Measurements from ENCODE around the gene SZT2. TPM values are rescaled to one million over a fixed set of nuclear protein-coding genes. Genes with fewer than 3 reads are reported as not detected.

The SZT2 gene
- 7.1 and 10.5 TPM in 2 replicates for total RNA-seq (2014; rRNA removed; shearing (Covaris generic))
- polyA plus RNA-seq (2015; cell fraction: cytosol; rRNA removed): 13.9 and 38.8 TPM in 2 replicates
- polyA plus RNA-seq (2015; cell fraction: nucleus; rRNA removed): 68.9 and 75.0 TPM in 2 replicates

DNA sequence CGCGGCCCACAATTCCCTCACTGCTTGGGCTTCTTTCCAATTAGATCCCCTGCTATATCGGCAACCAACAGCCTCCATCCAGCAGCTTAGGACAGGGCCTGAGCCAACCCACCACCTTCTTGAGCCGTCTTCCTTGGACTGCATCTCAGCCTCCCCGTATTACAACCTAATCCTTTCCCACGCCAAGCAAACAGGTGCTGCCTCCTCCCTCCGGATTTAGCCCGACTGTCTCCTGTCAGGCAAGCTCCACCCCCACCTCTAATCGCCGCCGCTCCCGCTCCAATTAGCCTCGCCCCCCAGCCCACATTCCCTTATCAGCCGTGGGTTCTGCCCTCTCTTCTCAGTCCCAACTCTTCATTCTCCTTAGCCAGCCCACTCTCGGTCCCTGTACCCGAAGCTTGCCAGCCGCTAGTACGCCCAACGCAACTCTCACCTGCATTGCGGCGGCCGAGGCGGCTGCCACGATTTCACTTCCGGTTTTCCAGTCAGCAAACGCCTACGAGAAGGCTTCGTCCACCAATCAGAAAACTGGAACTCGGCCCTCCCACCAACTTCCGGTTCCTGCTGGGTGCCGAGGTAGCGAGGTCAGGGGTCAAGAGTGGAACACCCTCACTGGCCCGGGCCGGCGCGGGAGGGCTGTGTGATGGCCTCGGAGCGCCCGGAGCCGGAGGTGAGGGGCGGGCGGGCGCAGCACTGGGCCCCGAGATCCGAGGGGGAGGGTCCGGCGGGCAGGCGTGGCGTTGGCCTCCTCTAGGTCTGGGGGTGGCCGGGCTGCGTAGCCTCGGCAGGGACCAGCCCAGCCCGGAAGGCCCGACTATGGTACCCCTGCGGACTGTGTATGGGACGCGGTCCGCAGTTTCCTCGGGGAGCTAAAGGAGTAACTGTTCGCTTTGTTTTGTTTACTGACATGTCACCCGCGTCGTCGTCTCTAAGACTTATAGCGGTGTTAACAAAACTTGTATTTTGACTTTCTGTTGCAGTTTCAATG, at the start of gene SZT2, which contains the start of gene MED8:
TSS of gene SZT2 (plus strand) at position 574 of the 988 bp plus-strand sequence. CDS start at position 644, 70 bp downstream.
TSS of gene MED8 (minus strand) at position 475 of the 988 bp plus-strand sequence. CDS start at position 439, 36 bp downstream.
- in situ Hi-C loops (cut with HindIII; ENCODE audit: low pct_unique_long_range_greater_than_20kb, low sequenced_read_pairs): no loop called here
- peak; percentile 92 for DNase-seq (ENCODE audit: low read depth, low spot score)

DNA sequence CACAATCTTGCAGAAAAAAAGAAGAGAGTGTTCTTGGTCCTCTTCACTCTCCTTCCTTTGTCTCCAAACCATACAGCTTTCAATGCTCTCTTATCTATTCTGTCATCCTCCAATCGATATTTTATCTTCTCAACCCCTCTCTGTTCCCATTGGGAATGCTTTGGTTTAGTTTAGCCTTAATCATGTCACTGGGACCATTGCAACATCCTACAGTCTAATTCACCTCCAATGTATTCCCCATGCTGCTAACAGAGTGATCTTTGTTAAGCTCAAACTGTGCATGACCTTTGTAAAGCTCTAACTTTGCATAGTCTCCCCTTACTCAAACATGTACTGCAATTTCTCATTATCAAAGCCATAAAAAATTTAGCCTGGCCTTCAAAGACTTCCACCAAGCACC, 49.1 kb upstream of the SZT2 start:
- in situ Hi-C loops (cut with HindIII; ENCODE audit: low pct_unique_long_range_greater_than_20kb, low sequenced_read_pairs): no loop called here
- DNase-seq (ENCODE audit: low read depth, low spot score): peak; percentile 48

DNA sequence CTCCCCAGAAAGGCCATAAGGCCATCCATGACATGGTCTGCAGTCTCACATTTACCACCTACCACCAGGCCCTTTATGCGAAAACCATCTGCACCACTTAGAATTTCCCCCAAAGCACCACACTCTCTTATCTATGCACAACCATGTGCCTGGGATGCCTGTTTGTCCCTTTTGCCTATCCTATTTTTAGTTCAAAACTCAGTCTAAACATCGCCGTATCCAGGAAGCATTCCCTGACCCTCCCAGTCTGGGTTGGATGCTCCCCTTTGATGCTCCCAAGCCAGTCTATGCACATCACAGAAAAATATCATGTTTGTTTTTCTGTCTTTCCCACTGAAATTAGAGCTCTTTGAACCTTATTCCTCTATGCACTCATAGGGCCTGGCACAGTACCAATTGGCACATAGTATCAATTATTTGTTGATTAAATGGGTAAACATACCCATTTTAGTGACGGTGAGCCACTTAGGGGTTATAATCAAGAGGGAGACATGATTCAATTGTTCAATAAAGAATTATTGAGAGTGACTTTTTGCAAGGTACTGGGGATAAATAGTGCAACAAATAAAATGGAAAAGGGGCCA, 45.3 kb upstream of the SZT2 start:
- in situ Hi-C loops (cut with HindIII; ENCODE audit: low pct_unique_long_range_greater_than_20kb, low sequenced_read_pairs): no loop called here

DNA sequence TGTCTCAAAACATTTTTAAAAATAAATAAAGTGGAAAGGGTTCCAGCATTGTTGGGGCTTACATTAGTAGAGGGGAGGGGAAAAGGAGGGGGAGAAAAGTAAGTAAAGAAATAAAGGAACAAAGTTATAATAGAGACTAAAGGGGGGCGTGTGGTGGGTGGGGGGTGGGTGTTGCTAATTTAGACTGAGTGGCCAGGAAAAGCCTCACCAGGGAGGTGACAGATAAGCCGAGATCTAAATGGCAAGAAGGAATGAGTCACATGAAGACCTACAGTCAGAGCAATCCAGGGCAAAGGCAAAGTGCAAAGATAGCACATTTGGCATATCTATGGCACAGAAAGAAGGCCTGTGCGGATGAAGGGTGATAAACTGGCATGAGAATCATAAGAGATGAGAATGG, 44.6 kb upstream of the SZT2 start:
- in situ Hi-C loops (cut with HindIII; ENCODE audit: low pct_unique_long_range_greater_than_20kb, low sequenced_read_pairs): no loop called here
- DNase-seq (ENCODE audit: low read depth, low spot score): no peak

More for the DNA sequence above, 45.3 kb upstream of the SZT2 start:
- DNase-seq (ENCODE audit: low read depth, low spot score): no peak

GRCh38 chr1:43346636-43347035, 43.1 kb upstream of the SZT2 start:
- DNase-seq (ENCODE audit: low read depth, low spot score): no peak
- in situ Hi-C loops (cut with HindIII; ENCODE audit: low pct_unique_long_range_greater_than_20kb, low sequenced_read_pairs): no loop called here

DNA sequence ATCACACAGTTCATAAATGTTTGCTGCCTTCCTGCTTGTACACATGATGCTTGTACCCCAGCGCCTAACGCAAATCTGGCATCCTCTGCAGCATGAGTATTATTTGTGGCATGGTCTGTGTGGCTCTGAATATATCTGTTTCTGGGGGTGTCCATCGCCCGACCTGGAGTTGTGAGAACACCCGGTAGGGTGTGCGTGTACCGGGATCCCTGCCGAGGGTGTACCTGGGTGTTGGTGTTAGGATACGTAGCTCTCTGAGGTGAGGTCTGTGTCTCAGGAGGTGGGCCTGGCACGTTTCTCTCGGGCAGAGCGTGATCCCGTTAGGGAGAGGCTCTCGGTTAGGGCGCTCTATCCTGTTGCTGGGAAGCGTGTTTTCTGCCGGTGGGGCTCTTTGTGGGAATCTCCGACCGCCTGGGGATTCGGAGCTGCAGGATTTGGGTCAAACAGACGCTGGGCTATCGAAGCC, 41.3 kb upstream of the SZT2 start:
- no peak for DNase-seq (ENCODE audit: low read depth, low spot score)
- in situ Hi-C loops (cut with HindIII; ENCODE audit: low pct_unique_long_range_greater_than_20kb, low sequenced_read_pairs): no loop called here

- DNase-seq (ENCODE audit: low read depth, low spot score): peak; percentile 87
- in situ Hi-C loops (cut with HindIII; ENCODE audit: low pct_unique_long_range_greater_than_20kb, low sequenced_read_pairs): no loop called here
Observed at GRCh38 chr1:43348809-43349593, 40.7 kb upstream of the SZT2 start.

GRCh38 chr1:43349594-43350306, 39.9 kb upstream of the SZT2 start:
- in situ Hi-C loops (cut with HindIII; ENCODE audit: low pct_unique_long_range_greater_than_20kb, low sequenced_read_pairs): no loop called here
- DNase-seq (ENCODE audit: low read depth, low spot score): no peak

DNA sequence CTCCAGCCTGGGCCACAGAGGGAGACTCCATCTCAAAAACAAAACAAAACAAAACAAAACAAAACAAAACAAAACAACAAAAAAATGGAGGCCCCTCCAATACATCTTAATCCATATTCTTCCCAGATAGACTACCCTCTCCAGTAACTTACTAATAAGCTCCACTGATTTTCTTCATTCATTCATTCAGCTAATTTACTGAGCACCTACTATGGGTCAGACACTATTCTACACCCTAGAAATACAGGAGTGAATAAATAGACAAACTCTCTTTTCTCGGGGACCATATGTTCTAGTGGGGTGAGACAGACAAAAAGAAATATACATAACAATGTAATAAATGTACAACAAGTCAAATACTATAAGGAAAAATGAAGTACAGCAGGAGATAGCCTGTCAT, 38.7 kb upstream of the SZT2 start:
- in situ Hi-C loops (cut with HindIII; ENCODE audit: low pct_unique_long_range_greater_than_20kb, low sequenced_read_pairs): no loop called here

GRCh38 chr1:43351421-43352350, 38.0 kb upstream of the SZT2 start:
- in situ Hi-C loops (cut with HindIII; ENCODE audit: low pct_unique_long_range_greater_than_20kb, low sequenced_read_pairs): no loop called here
- no peak for DNase-seq (ENCODE audit: low read depth, low spot score)

More for the DNA sequence above, 38.7 kb upstream of the SZT2 start:
- no peak for DNase-seq (ENCODE audit: low read depth, low spot score)

DNA sequence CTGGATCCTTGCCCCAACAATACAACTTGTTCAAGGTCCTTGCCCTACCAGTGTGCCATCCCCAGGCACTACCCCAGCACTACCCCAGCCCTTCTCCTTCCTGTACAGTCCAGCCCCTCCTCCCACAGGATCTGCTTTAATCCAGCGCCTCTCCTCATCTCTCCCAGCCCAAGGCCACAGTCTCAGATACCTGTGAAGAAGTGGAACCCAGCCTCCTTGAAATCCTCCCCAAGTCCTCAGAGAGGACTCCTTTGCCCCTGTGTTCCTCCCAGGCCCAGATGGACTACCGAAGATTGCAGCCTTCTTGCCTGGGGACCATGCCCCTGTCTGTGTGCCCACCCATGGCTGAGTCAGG, 37.4 kb upstream of the SZT2 start:
- DNase-seq (ENCODE audit: low read depth, low spot score): no peak
- in situ Hi-C loops (cut with HindIII; ENCODE audit: low pct_unique_long_range_greater_than_20kb, low sequenced_read_pairs): no loop called here

- in situ Hi-C loops (cut with HindIII; ENCODE audit: low pct_unique_long_range_greater_than_20kb, low sequenced_read_pairs): no loop called here
- DNase-seq (ENCODE audit: low read depth, low spot score): no peak
Observed at GRCh38 chr1:43352881-43353280, 36.8 kb upstream of the SZT2 start.

DNA sequence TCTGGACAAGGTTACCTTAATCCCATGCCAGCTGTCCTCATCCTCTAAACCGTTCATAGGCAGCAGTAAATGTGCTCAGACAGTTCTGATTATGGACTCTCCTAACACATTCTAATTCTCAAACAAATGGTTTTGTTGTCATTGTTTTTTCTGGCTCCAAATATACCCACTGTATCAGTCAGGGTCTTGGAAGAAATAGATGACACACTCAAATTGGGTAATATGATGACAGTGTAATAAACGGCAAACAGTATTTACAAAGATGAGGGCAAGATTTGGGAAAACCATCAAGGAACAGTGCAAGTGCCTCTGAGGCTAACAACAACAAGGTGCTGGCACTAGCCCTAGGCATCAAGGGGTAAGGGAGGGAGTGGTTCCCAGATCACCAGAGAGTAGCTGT, 35.2 kb upstream of the SZT2 start:
- in situ Hi-C loops (cut with HindIII; ENCODE audit: low pct_unique_long_range_greater_than_20kb, low sequenced_read_pairs): no loop called here
- no peak for DNase-seq (ENCODE audit: low read depth, low spot score)

- in situ Hi-C loops (cut with HindIII; ENCODE audit: low pct_unique_long_range_greater_than_20kb, low sequenced_read_pairs): no loop called here
- DNase-seq (ENCODE audit: low read depth, low spot score): no peak
Observed at GRCh38 chr1:43354936-43355335, 34.8 kb upstream of the SZT2 start.

- in situ Hi-C loops (cut with HindIII; ENCODE audit: low pct_unique_long_range_greater_than_20kb, low sequenced_read_pairs): no loop called here
Observed at GRCh38 chr1:43357251-43357650, 32.4 kb upstream of the SZT2 start.

DNA sequence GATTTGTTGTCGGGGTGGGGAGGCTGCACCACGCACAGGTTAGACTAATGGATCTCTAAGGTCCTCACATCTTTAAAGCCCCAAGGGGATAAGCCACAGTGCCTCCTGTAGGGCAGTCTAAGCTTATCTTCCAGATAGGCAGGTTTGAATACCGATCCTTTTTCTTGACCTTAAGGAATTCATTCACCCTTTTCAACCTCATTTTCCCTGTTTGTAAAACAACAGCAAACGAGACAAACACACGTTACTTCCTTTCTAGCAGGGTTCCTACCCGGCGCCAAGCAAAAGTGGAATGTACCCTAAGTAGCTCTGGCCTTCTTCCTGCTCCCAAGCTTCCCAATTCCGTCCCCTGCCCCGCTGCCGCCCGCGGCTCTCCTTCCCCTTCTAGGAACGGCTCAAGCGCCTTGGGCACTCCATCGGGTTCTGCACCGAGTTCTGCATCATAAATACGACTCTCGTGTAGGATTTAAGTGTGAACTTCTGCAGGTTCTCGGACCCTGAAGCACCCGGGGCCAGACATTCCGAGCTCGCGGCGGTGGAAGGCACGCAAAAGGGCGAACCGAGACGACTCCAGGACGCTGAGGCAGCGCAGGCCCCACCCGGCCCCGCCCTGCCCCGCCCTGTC, 31.5 kb upstream of the SZT2 start:
- in situ Hi-C loops (cut with HindIII; ENCODE audit: low pct_unique_long_range_greater_than_20kb, low sequenced_read_pairs): no loop called here
- peak; percentile 60 for DNase-seq (ENCODE audit: low read depth, low spot score)

More at GRCh38 chr1:43357251-43357650, 32.4 kb upstream of the SZT2 start:
- no peak for DNase-seq (ENCODE audit: low read depth, low spot score)
